ENCODE measurements around the gene C16orf86.
"Not testable (repeated sequence)": the region's sequence is repeated elsewhere in the genome, so short reads cannot be mapped to it uniquely, and the experiment has no call there.

Gene C16orf86

DNA sequence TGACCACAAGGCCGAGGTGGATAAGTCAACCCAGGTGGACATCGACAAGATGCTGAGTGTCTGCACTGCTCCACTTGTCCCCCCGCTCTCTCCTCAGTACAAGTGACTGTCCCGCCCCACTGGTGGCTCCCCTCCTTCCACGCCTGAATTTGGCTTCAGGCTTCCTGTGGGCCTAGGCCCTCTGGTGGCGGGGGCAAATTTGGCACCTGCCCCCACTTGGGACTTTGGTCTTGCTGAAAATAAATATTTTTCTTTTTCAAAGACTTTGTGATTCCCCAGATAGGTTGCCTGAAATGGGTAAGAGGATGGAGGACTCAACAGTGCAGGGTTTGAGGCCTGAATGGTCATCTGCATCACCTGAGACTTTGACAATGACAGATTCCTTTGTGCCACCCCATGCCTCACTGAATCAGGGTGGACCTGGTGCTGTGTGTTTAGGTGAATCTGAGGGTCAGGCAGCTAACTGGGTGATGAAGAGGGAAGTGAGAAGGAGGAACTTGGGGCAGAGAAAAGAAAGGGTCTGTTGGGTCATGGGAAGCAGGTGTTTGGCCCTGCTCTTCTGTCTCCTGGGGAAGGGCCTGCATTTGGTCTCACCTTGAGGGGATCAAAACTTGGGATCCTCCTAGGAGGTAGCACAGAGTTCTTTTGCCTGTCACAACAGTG lies 2.0 kb downstream of the C16orf86 start:
- no peak for DNase-seq

DNA sequence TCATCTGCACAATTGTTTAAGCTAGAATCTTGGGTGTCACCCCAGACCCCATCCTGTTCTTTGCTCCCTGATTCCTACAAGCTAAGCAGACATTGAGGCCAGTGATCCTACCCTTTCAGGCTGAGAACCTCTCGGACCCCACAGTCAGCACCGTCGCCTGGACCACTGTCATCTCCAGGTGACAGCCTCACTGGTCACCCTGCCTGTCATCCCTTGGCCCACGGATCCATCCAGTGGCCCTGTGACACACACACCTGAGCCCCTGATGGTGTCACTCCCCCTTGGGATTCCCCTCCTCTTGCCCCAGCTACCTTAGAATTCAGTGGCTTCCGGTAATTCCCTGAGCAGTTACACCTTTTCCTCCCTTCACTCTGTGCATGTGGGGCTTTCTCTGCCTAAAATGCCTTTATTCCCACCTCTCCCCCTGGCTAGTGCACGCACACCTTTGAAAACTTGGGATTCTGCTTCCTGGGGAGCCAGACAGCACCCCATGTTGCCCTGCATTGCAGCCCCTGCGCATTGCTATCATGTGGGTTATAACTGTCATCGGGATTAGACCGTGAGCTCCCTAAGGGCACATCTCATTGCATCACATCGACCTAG lies 3.0 kb downstream of the C16orf86 start:
- DNase-seq = no peak

GRCh38 chr16:67672306-67672705 lies 5.7 kb downstream of the C16orf86 start:
- no peak for DNase-seq

GRCh38 chr16:67672739-67673662 lies 6.4 kb downstream of the C16orf86 start:
- DNase-seq = no peak

DNA sequence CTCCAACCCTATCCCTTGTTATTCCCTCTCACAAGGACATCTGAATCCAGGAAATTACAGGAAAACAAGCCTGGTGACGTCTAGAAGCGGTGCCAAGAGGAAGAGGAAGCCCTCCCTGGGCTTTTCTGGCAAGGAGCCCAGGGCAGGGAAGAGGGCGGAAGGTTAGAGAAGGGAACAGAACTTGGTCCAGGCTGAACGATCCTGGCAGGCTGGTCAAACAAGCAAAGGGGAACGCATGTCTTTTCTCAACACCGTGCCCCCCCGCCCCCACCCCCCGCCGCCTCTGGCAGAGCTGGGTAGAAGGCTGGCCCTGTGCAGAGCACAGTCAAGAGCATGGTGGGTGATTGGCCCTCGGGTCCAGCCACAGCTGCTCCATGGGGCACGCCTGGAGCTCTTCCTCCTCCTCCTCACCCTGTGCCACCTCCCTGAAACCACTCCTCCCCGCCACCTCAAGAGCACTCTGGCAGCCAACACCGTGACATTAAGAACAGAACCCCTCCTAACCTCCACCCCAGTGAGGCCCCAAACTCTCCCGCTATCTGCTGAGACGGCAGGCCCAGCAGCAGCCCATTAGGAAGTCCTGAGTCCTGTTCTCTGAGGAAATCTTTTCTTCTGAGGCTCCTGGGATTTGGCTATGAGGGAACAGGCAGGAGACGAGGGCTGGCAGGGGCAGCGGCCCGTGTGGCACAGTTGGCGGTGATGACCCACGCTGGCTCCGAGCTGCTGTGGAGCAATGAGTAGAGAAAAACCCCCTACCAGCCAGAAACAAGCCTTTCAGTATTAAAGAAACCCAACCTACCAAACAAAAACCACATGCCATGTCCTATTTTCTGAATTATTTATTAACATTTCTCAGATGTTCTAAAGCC lies 7.3 kb downstream of the C16orf86 start:
- DNase-seq = no peak

DNA sequence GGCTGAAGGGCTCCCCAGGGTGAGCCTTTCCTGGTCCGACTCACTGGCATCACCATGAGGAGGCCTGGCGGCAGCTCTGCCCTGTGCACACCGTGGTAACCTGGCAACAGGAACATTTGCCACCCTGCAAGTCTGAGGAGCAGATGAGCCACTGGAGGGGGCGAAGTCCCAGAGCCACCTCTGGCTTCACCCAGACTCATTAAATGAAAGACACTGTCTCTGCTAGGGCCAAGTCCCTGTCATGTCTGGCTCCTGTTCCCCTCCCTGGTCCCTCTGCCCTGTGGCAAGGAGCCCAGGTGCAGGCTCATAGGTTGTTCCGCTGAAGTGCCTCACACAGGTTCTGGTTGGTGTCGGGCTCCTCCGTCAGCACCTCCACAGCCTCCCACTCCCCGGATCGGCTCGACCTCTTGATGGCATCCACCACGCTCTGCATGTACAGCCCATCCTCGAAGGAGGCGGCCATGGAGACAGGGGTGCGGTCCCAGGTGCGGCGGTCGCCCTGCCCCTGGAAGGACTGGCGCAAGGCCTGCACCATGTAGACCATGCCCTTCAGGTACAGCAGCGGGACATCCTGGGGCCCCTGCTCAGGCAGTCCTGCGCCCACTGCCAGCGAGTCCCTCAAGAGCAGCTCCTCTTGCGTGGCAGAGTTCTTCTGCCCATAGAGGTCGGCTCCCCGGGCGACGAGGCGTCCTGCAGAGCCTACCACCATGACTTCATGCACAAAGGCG lies 8.4 kb downstream of the C16orf86 start:
- DNase-seq = no peak

DNA sequence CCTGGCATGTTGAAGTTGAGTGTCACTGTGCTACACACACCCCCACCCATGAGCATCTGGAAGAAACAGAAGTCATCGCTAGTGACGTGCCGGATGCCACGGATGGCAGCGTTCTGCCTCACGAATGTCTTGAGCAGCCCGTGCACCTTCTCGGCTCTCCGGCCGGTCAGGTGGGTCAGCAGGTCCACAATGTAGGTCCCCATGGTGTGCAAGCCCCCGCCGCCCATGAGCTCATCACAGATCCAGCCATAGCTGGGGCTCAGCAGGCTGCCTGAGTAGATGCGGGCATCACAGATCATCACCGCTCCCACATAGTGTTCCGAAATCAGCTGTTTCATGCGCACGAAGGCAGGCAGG lies 8.9 kb downstream of the C16orf86 start:
- DNase-seq = no peak

DNA sequence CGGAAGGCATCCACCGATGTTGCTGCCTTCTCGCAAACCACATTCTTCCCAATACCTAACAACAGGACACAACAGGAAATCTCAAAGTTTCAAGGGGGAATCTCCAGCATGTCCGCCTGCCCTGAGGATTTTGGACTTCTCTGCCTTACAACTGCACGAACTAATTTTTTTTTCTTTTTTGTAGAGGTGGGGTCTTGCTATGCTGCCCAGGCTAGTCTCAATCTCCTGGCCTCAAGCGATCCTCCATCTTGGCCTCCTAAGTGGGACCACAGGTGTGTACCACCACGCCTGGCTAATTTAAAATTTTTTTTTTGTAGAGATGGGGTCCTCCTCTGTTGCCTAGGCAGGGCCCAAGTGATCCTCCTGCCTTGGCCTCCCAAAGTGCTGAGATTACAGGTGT lies 9.4 kb downstream of the C16orf86 start:
- no peak for DNase-seq

GRCh38 chr16:67676516-67676915 lies 9.9 kb downstream of the C16orf86 start:
- DNase-seq = no peak

DNA sequence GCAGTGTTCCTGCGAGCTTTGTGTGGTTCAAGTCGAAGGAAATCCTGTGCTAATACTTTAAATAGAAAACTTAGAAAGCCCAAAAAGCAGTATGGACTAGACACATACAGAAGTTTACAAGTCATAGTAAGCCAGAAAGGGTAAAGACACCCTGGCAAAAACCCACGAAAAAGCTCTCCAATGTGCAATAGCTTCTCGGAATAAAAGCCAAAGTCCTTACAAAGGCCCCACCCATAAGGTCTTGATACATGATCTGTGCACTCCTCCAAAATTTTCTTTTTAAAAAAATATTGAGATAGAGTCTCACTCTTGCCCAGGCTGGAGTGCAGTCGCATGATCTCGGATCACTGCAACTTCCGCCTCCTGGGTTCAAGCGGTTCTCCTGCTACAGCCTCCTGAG lies 10.3 kb downstream of the C16orf86 start:
- no peak for DNase-seq

- no peak for DNase-seq
Measured at GRCh38 chr16:67677712-67678111, 11.1 kb downstream of the C16orf86 start.

DNA sequence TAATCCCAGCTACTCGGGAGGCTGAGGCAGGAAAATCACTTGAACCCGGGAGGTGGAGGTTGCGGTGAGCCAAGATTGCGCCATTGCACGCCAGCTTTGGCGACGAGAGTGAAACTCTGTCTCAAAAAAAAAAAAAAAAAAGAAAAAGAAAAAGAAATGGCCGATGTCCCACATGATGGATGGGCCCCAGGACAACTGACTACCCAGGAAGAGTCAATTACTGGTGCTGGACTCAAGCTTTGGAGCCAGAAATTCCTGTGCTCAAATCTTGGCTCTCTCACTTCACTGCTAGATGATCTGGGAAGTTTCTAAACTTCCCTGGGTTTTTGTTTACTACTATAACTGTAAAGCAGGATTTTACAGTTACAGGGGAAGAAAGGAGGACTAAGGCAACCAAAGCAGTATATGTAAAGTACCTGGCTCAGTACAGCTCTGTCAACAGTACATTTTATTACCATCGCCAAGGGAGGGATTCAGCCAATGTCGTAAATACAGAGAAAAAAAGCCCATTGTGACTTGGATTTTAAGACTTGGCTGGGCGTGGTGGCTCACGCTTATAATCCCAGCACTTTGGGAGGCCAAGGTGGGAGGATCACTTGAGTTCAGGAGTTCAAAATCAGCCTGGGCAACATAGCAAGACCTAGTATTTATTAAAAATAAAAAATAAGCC lies 11.9 kb downstream of the C16orf86 start:
- no peak for DNase-seq

- no peak for DNase-seq
Measured at GRCh38 chr16:67679935-67680897, 13.6 kb downstream of the C16orf86 start.

DNA sequence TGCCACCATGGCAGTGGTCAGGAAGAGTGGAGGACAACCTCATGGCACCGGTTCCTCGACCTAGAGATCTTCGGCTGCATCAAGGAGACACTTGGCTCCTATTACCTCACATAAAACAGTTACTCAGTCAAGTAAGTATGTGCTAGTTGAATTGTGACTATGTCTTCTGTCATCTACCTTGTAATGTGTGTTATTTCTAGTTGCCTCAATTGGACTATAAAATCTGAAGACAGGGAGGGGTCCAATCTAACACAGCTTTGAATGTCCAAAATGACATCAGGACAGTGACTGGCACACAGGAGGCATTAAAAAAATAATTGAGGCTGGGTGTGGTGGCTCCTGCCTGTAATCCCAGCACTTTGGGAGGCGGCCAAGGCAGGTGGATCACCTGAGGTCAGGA lies 17.2 kb downstream of the C16orf86 start:
- DNase-seq = no peak

GRCh38 chr16:67685388-67686112 lies 18.9 kb downstream of the C16orf86 start:
- no peak for DNase-seq

DNA sequence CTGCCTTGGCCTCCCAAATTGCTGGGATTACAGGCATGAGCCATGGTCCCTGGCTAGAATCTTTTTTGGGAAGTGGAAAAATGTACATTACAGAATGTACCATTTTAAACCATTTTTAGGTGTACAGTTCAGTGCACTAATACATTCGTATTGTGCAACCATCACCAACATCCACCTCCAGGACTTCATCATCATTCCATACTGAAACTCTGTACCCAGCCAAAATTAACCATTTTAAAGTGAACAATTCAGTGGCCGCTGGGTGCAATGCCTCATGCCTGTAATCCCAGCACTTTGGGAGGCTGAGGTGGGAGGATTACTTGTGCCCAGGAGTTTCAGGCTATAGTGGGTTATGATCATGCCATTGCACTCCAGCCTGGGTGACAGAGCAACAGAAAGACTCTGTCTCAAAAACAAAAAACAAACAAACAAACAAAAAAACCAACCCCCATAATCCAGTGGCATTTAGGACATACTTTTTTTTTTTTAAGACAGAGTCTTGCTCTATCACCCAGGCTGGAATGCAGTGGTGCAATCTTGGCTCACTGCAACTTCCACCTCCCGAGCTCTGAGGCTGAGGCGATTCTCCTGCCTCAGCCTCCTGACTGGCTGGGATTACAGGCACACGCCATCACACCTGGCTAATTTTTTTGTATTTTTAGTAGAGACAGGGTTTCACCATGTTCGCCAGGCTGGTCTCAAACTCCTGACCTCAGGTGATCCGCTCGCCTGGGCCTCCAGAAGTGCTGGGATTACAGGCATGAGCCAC lies 27.1 kb downstream of the C16orf86 start:
- DNase-seq = not testable (repeated sequence)

GRCh38 chr16:67694611-67695010 lies 28.0 kb downstream of the C16orf86 start:
- DNase-seq = no peak

- no peak for DNase-seq
Measured at GRCh38 chr16:67697422-67698185, 31.0 kb downstream of the C16orf86 start.

All from stimulated activated CD4-positive, alpha-beta T cell treated with anti-CD3 and anti-CD28 coated beads, Interleukin-1b, Interleukin-23, amount 100 ng/mL, for 48 hours (primary cell).